ENCODE measurements around the gene MFSD12. TPM values are rescaled to one million over a fixed set of nuclear protein-coding genes. Genes with fewer than 3 reads are reported as not detected.

MFSD12 gene
- total RNA-seq: 10 to 100 TPM; 28.5 to 56.1 (median 34.1) TPM

GRCh38 chr19:3557461-3558248 lies at the start of gene MFSD12:
TSS of gene MFSD12 (minus strand) at chr19:3557586. CDS start at chr19:3557403, 183 bp downstream.
- TF ChIP-seq CTCF (IDR thresholded peaks at IDR 0.05; ENCODE audit: low read depth): no peak

- TF ChIP-seq CTCF (IDR thresholded peaks at IDR 0.05; ENCODE audit: low read depth): no peak
These were observed 49.4 kb upstream of the MFSD12 start, which contains the start of gene TBXA2R for GRCh38 chr19:3606690-3607289. TSS of gene TBXA2R (minus strand) at chr19:3606875. CDS start at chr19:3600634, 6,241 bp downstream.

GRCh38 chr19:3606174-3606689 lies 48.8 kb upstream of the MFSD12 start:
- no peak for TF ChIP-seq CTCF (IDR thresholded peaks at IDR 0.05; ENCODE audit: low read depth)

GRCh38 chr19:3605770-3606169 lies 48.4 kb upstream of the MFSD12 start:
- TF ChIP-seq CTCF (IDR thresholded peaks at IDR 0.05; ENCODE audit: low read depth): no peak

GRCh38 chr19:3605361-3605760 lies 48.0 kb upstream of the MFSD12 start:
- no peak for TF ChIP-seq CTCF (IDR thresholded peaks at IDR 0.05; ENCODE audit: low read depth)

GRCh38 chr19:3604987-3605343 lies 47.6 kb upstream of the MFSD12 start:
- no peak for TF ChIP-seq CTCF (IDR thresholded peaks at IDR 0.05; ENCODE audit: low read depth)

- no peak for TF ChIP-seq CTCF (IDR thresholded peaks at IDR 0.05; ENCODE audit: low read depth)
These were observed 47.0 kb upstream of the MFSD12 start for GRCh38 chr19:3604227-3604986.
